PC-9 (cell line): ENCODE measurements around the gene TSC22D2.

Source experiments
- EZH2 ChIP-seq: fragments of 200-600 bp; sonication (generic); IDR thresholded peaks from 2 replicates; pipeline ENCODE4 v1.8.0; 2017; ENCODE audit warnings: antibody characterized with exemption, low read depth
- TF ChIP-seq, protein P1 (sequence below): fragments of 200-600 bp; sonication (generic); conservative IDR thresholded peaks from 2 replicates; pipeline ENCODE4 v1.6.1; 2017; ENCODE audit warnings: mixed run types, antibody characterized with exemption, mild to moderate bottlenecking, moderate library complexity

- TF ChIP-seq, protein P1, sequence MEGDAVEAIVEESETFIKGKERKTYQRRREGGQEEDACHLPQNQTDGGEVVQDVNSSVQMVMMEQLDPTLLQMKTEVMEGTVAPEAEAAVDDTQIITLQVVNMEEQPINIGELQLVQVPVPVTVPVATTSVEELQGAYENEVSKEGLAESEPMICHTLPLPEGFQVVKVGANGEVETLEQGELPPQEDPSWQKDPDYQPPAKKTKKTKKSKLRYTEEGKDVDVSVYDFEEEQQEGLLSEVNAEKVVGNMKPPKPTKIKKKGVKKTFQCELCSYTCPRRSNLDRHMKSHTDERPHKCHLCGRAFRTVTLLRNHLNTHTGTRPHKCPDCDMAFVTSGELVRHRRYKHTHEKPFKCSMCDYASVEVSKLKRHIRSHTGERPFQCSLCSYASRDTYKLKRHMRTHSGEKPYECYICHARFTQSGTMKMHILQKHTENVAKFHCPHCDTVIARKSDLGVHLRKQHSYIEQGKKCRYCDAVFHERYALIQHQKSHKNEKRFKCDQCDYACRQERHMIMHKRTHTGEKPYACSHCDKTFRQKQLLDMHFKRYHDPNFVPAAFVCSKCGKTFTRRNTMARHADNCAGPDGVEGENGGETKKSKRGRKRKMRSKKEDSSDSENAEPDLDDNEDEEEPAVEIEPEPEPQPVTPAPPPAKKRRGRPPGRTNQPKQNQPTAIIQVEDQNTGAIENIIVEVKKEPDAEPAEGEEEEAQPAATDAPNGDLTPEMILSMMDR: no peak
- no peak for TF ChIP-seq EZH2
Measured at GRCh38 chr3:150497956-150498355, 89.9 kb downstream of the TSC22D2 start.
